HL-60 (cell line): ENCODE measurements around the gene WSCD1.

Experiments used
- DNase-seq, 2 experiments: peaks; one replicate each; pipeline ENCODE4 v3.0.0-alpha.2; 2010 to 2020; ENCODE audit warnings: low read depth in 1 of 2, low spot score in 1 of 2
- H3K27ac ChIP-seq: fragments of 250-450 bp; sonication (Bioruptor Pico); replicated peaks from 2 replicates; pipeline ENCODE4 v1.5.1; 2020; ENCODE audit warnings: mild to moderate bottlenecking, moderate library complexity
- H3K27me3 ChIP-seq: fragments of 250-450 bp; sonication (Bioruptor Pico); 2 replicates; pipeline ENCODE4 v1.5.1; 2021; ENCODE audit warnings: mild to moderate bottlenecking, moderate library complexity; ENCODE audit not compliant: insufficient read depth, poor library complexity, severe bottlenecking
- H3K4me3 ChIP-seq: replicated peaks from 2 replicates; pipeline ENCODE4 v1.5.1; 2011; ENCODE audit warnings: mild to moderate bottlenecking, control low read depth, low read length; ENCODE audit not compliant: insufficient read depth
- GABPA ChIP-seq: IDR thresholded peaks from 2 replicates; pipeline ENCODE4 v1.6.1; 2012; ENCODE audit warnings: low read depth
- POLR2AphosphoS5 ChIP-seq: IDR thresholded peaks from 2 replicates; pipeline ENCODE4 v1.6.1; 2012; ENCODE audit warnings: low read depth
- SPI1 ChIP-seq: IDR thresholded peaks from 2 replicates; pipeline ENCODE4 v1.6.1; 2012; ENCODE audit warnings: low read depth, mild to moderate bottlenecking, borderline replicate concordance
- TF ChIP-seq, protein P1 (sequence below): IDR thresholded peaks from 2 replicates; pipeline ENCODE4 v1.6.1; 2012; ENCODE audit warnings: low read depth; ENCODE audit not compliant: insufficient replicate concordance
- TF ChIP-seq, protein P2 (sequence below): IDR thresholded peaks from one replicate; pipeline ENCODE4 v1.5.1; 2011; ENCODE audit warnings: low read length, control low read depth, inconsistent platforms; ENCODE audit not compliant: insufficient read depth

Gene WSCD1

DNA sequence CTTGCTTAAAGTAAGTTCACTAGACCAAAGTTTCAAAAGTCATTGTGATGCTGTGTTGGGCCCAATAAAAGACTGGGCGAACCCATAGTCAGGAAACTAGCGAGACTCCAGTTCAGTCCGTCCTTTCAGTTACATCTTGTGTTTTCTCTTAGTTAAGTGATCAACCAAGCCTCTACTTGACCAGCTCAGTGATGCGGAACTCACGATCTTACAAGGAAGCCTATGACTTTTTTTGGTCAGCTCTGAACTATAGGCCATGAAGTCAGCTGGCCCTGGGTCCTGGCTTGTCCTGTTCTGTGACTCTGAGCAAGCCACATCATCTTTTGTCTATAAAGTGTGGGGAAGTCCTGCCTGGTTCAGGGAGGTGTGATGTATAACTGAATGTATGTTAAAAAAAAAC, 21.7 kb upstream of the WSCD1 start:
- no peak for DNase-seq
- no peaks in the 10 kb centered on the region for H3K27me3 ChIP-seq
- TF ChIP-seq POLR2AphosphoS5: no peak
- TF ChIP-seq, protein P1, sequence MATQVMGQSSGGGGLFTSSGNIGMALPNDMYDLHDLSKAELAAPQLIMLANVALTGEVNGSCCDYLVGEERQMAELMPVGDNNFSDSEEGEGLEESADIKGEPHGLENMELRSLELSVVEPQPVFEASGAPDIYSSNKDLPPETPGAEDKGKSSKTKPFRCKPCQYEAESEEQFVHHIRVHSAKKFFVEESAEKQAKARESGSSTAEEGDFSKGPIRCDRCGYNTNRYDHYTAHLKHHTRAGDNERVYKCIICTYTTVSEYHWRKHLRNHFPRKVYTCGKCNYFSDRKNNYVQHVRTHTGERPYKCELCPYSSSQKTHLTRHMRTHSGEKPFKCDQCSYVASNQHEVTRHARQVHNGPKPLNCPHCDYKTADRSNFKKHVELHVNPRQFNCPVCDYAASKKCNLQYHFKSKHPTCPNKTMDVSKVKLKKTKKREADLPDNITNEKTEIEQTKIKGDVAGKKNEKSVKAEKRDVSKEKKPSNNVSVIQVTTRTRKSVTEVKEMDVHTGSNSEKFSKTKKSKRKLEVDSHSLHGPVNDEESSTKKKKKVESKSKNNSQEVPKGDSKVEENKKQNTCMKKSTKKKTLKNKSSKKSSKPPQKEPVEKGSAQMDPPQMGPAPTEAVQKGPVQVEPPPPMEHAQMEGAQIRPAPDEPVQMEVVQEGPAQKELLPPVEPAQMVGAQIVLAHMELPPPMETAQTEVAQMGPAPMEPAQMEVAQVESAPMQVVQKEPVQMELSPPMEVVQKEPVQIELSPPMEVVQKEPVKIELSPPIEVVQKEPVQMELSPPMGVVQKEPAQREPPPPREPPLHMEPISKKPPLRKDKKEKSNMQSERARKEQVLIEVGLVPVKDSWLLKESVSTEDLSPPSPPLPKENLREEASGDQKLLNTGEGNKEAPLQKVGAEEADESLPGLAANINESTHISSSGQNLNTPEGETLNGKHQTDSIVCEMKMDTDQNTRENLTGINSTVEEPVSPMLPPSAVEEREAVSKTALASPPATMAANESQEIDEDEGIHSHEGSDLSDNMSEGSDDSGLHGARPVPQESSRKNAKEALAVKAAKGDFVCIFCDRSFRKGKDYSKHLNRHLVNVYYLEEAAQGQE: no peak
- no peak for TF ChIP-seq SPI1
- TF ChIP-seq GABPA: no peak
- TF ChIP-seq, protein P2, sequence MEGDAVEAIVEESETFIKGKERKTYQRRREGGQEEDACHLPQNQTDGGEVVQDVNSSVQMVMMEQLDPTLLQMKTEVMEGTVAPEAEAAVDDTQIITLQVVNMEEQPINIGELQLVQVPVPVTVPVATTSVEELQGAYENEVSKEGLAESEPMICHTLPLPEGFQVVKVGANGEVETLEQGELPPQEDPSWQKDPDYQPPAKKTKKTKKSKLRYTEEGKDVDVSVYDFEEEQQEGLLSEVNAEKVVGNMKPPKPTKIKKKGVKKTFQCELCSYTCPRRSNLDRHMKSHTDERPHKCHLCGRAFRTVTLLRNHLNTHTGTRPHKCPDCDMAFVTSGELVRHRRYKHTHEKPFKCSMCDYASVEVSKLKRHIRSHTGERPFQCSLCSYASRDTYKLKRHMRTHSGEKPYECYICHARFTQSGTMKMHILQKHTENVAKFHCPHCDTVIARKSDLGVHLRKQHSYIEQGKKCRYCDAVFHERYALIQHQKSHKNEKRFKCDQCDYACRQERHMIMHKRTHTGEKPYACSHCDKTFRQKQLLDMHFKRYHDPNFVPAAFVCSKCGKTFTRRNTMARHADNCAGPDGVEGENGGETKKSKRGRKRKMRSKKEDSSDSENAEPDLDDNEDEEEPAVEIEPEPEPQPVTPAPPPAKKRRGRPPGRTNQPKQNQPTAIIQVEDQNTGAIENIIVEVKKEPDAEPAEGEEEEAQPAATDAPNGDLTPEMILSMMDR: no peak
- H3K27ac ChIP-seq: no peak overlapping the region
- no peak overlapping the region for H3K4me3 ChIP-seq

DNA sequence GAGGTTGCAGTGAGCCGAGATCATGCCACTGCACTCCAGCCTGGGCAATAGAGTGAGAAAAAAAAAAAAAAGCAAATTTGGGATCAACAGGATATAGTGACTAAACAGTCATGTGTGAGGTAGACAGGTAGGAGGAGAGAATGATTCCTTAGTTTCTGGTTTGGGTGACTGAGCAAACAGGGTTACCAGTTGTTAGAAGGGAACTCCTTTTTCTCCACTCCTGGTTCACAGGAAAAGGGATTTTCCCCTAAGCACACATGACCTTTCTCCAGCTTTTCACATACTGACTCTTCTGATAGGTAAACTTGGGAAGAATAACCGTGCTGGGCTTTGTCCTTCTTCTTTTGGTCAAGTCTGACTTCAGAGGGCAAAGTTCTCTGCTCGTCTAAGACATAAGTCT, 17.3 kb upstream of the WSCD1 start:
- Histone ChIP-seq H3K4me3 (no peak overlapping the region), H3K27me3 (no peaks in the 10 kb centered on the region), H3K27ac (no peak overlapping the region)
- no peak for DNase-seq
- TF ChIP-seq POLR2AphosphoS5 (no peak), SPI1 (no peak), GABPA (no peak)
- TF ChIP-seq, protein P2: no peak
- TF ChIP-seq, protein P1: no peak

DNA sequence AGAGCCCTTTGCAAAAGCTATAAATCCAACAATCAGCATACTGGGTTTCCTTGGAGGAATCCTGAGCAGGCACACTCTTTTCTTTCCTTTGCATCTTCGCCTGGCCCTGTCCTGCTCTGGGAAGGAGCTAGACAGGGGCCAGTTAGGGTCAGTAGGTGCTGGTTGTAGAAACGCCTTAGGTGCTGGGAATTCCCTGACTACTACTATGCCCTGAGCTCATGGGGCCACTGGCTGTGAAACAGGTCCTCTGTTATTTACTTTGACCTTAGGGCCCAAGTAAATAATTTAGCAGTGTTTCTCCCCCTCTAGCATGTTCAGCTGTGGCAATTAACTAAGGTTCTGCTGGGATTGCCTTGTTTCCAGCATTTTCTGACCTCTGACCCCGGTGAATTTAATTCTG, 15.8 kb upstream of the WSCD1 start:
- H3K27ac ChIP-seq: no peak overlapping the region
- no peak overlapping the region for H3K4me3 ChIP-seq
- no peak for DNase-seq
- H3K27me3 ChIP-seq: no peaks in the 10 kb centered on the region
- no peak for TF ChIP-seq SPI1
- TF ChIP-seq, protein P2: no peak
- no peak for TF ChIP-seq POLR2AphosphoS5
- TF ChIP-seq, protein P1: no peak
- TF ChIP-seq GABPA: no peak
